B cell (primary cell): ENCODE measurements around the gene GANC. TPM values are rescaled to one million over a fixed set of nuclear protein-coding genes. Genes with fewer than 3 reads are reported as not detected.

Experiments used
- ATAC-seq: fragments of 200-7000 bp; cut with Tn5 transposase; one replicate; pipeline ENCODE4 v1.10.0; 2021; ENCODE audit warnings: low read depth, mild to moderate bottlenecking, moderate number of reproducible peaks, moderate library complexity
- CTCF ChIA-PET: fragments of 350-600 bp; sonication (Branson Sonifier 250); formaldehyde crosslinking; loops from one replicate; lab custom pipeline; 2021; ENCODE audit warnings: antibody characterized with exemption, inconsistent platforms; lab: Charles Lee
- POLR2A ChIA-PET: fragments of 350-600 bp; sonication (Branson Sonifier 250); formaldehyde crosslinking; loops from one replicate; lab custom pipeline; 2021; ENCODE audit warnings: antibody characterized with exemption; lab: Charles Lee
- DNase-seq: peaks from one replicate; pipeline ENCODE4 v3.0.0; 2013
- H2AFZ ChIP-seq: 2 replicates; pipeline ENCODE4 v1.6.1; 2012; ENCODE audit warnings: mild to moderate bottlenecking, low read depth, low read length; ENCODE audit not compliant: insufficient read depth, poor library complexity, severe bottlenecking
- H3K27ac ChIP-seq, 2 donors: 1 replicate in 1 of 2; 2 replicates in 1 of 2; pipeline ENCODE4 v1.5.1; 2012 to 2013; ENCODE audit warnings: low read length in 2 of 2, mild to moderate bottlenecking in 2 of 2, moderate library complexity in 1 of 2
- H3K27me3 ChIP-seq, 4 experiments: fragments of 200-600 bp in 1 of 4; sonication (generic) in 1 of 4; replicated peaks in 1 of 4; 1 replicate in 2 of 4; 2 replicates in 2 of 4; pipeline versions ENCODE4 v1.6.1 to v1.7.0; 2013 to 2016; ENCODE audit warnings: low read length in 3 of 4, mild to moderate bottlenecking in 2 of 4, mixed read lengths in 1 of 4, moderate library complexity in 1 of 4; ENCODE audit not compliant: insufficient read depth in 4 of 4, control insufficient read depth in 3 of 4; ENCODE audit errors: control extremely low read depth in 1 of 4
- H3K36me3 ChIP-seq, 2 experiments: replicated peaks in 1 of 2; 1 replicate in 1 of 2; 2 replicates in 1 of 2; pipeline versions ENCODE4 v1.6.1 to v1.7.1; 2013; ENCODE audit warnings: low read length in 1 of 2; ENCODE audit not compliant: insufficient read depth in 2 of 2, control insufficient read depth in 1 of 2; ENCODE audit errors: control extremely low read depth in 1 of 2, extremely low read depth in 1 of 2
- H3K4me1 ChIP-seq, 2 donors: fragments of 200-600 bp in 1 of 2; sonication (generic) in 1 of 2; 1 replicate in 1 of 2; 2 replicates in 1 of 2; pipeline versions ENCODE4 v1.5.1 to v1.6.1; 2013 to 2017; ENCODE audit warnings: low read length in 2 of 2; ENCODE audit not compliant: control insufficient read depth in 2 of 2, insufficient read depth in 2 of 2
- H3K4me2 ChIP-seq: replicated peaks from 2 replicates; pipeline ENCODE3; 2012; ENCODE audit warnings: mild to moderate bottlenecking, low read depth, low read length; ENCODE audit not compliant: poor library complexity, severe bottlenecking
- H3K4me3 ChIP-seq, 5 experiments: fragments of 200-600 bp in 1 of 5; sonication (generic) in 1 of 5; 1 replicate in 3 of 5; 2 replicates in 2 of 5; pipeline versions ENCODE4 v1.5.1 to v1.7.0; 2011 to 2016; ENCODE audit warnings: low read length in 4 of 5, mild to moderate bottlenecking in 4 of 5, low read depth in 2 of 5, control low read depth in 1 of 5, moderate library complexity in 1 of 5; ENCODE audit not compliant: insufficient read depth in 1 of 5; ENCODE audit errors: control extremely low read depth in 1 of 5, extremely low read depth in 1 of 5
- H3K79me2 ChIP-seq: fragments of 200-600 bp; sonication (generic); one replicate; pipeline ENCODE4 v1.6.0; 2016; ENCODE audit warnings: low read length; ENCODE audit not compliant: control insufficient read depth, insufficient read depth
- H3K9ac ChIP-seq: fragments of 200-600 bp; sonication (generic); 2 replicates; pipeline ENCODE4 v1.6.1; 2017; ENCODE audit warnings: mild to moderate bottlenecking, low read length, moderate library complexity
- H3K9me3 ChIP-seq, 3 donors: one replicate each; pipeline versions ENCODE4 v1.6.1 to v1.7.1; 2013; ENCODE audit warnings: low read length in 2 of 3; ENCODE audit not compliant: control insufficient read depth in 2 of 3, insufficient read depth in 1 of 3; ENCODE audit errors: control extremely low read depth in 1 of 3
- H4K20me1 ChIP-seq: 2 replicates; pipeline ENCODE4 v1.6.0; 2012; ENCODE audit warnings: mild to moderate bottlenecking, low read length; ENCODE audit not compliant: insufficient read depth, control insufficient read depth, poor library complexity, severe bottlenecking
- H3K27ac Mint-ChIP-seq: one replicate; pipeline ENCODE4 v1.8.0; 2021; ENCODE audit warnings: mixed read lengths
- H3K27me3 Mint-ChIP-seq: one replicate; pipeline ENCODE4 v1.8.0; 2021; ENCODE audit warnings: mixed read lengths
- H3K4me1 Mint-ChIP-seq: one replicate; pipeline ENCODE4 v1.8.0; 2021; ENCODE audit warnings: mixed read lengths
- H3K4me3 Mint-ChIP-seq: one replicate; pipeline ENCODE4 v1.8.0; 2021; ENCODE audit warnings: mixed read lengths
- H3K9me3 Mint-ChIP-seq: one replicate; pipeline ENCODE4 v1.8.0; 2022; ENCODE audit warnings: mixed read lengths; ENCODE audit not compliant: insufficient read depth
- EZH2 ChIP-seq: IDR thresholded peaks from 2 replicates; pipeline ENCODE4 v1.6.1; 2012; ENCODE audit warnings: borderline replicate concordance, low read depth, mild to moderate bottlenecking, moderate library complexity, low read length; ENCODE audit not compliant: insufficient read depth, poor library complexity, severe bottlenecking
- WGBS: methylation state at CpG from one replicate; pipeline ENCODE4 v1.1.5; 2013; ENCODE audit warnings: missing lambda C conversion rate; ENCODE audit not compliant: insufficient coverage; 5-methylcytosine and 5-hydroxymethylcytosine counted together
- intact Hi-C: fragments of 100-400 bp; cut with micrococcal nuclease; formaldehyde crosslinking; loops from one replicate; pipeline ENCODE4 v1.10.0; 2022
- polyA plus RNA-seq: library from polyadenylated mRNA; depleted of rRNA; stranded (reverse); fragments of >200 nt; gene quantifications from 2 replicates; pipeline ENCODE4 v1.2.3, GENCODE V29; 2012
- total RNA-seq, 2 donors: library from RNA; stranded (reverse); fragments of 120-200 nt in 1 of 2; gene quantifications; 1 replicate in 1 of 2; 2 replicates in 1 of 2; pipeline versions ENCODE4 v1.2.3 to v1.2.4, GENCODE V29; 2013 to 2022
- TF ChIP-seq, protein P1 (sequence below): fragments of 200-600 bp; IDR thresholded peaks from one replicate; pipeline ENCODE4 v1.8.0; 2022; ENCODE audit warnings: antibody characterized with exemption, mild to moderate bottlenecking

GANC gene
- total and polyA plus RNA-seq, 2 donors (not counting 1 experiment from before 2014, with no cell fraction given), result 43.5 to 122 TPM

DNA sequence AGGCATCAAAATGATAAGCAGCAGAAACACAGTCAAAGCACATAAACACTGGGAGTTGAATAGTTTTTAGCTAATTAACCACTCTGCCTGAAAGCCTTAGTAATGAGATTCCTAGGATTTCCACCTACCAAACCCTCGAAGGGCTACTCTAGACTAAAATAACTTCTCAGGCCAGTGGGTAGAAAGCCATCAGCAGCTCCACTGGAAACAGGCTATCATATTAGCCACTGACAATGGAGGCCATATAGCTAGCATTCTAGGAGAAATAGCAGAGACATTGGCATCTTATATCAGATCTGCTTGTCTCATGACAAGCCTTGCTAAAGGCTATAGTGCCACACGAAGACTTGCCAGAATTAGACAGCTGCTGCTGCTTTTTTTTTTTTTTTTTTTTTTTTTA is 81.8 kb downstream of the GANC start:
- TF ChIP-seq, protein P1, sequence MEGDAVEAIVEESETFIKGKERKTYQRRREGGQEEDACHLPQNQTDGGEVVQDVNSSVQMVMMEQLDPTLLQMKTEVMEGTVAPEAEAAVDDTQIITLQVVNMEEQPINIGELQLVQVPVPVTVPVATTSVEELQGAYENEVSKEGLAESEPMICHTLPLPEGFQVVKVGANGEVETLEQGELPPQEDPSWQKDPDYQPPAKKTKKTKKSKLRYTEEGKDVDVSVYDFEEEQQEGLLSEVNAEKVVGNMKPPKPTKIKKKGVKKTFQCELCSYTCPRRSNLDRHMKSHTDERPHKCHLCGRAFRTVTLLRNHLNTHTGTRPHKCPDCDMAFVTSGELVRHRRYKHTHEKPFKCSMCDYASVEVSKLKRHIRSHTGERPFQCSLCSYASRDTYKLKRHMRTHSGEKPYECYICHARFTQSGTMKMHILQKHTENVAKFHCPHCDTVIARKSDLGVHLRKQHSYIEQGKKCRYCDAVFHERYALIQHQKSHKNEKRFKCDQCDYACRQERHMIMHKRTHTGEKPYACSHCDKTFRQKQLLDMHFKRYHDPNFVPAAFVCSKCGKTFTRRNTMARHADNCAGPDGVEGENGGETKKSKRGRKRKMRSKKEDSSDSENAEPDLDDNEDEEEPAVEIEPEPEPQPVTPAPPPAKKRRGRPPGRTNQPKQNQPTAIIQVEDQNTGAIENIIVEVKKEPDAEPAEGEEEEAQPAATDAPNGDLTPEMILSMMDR, result no peak
- TF ChIP-seq EZH2, result no peak
- Mint-ChIP-seq H3K4me3 (no peak overlapping the region), H3K27me3 (no peaks in the 10 kb centered on the region), H3K9me3 (no peaks in the 10 kb centered on the region), H3K27ac (no peak overlapping the region), H3K4me1 (no peaks in the 10 kb centered on the region)
- no peaks in the 10 kb centered on the region for H3K4me1 ChIP-seq
- WGBS, result 100% methylated on average over 1 of the region's 2 CpGs
- POLR2A ChIA-PET, result no interaction called here
- no peaks in the 10 kb centered on the region for H4K20me1 ChIP-seq
- intact Hi-C loops, result no loop called here
- no peak for DNase-seq
- ATAC-seq, result no peak
- H3K4me3 ChIP-seq, result no peak overlapping the region
- H3K27ac ChIP-seq, result no peak overlapping the region
- no peak overlapping the region for H3K4me2 ChIP-seq
- H3K79me2 ChIP-seq, result no peaks in the 10 kb centered on the region
- CTCF ChIA-PET, result no interaction called here
- H2AFZ ChIP-seq, result no peak overlapping the region
- no peaks in the 10 kb centered on the region for H3K27me3 ChIP-seq
- peaks cover 4 to 65% of the 10 kb centered on the region in 2 experiments for H3K36me3 ChIP-seq
- no peak overlapping the region for H3K9ac ChIP-seq
- H3K9me3 ChIP-seq, result no peaks in the 10 kb centered on the region

DNA sequence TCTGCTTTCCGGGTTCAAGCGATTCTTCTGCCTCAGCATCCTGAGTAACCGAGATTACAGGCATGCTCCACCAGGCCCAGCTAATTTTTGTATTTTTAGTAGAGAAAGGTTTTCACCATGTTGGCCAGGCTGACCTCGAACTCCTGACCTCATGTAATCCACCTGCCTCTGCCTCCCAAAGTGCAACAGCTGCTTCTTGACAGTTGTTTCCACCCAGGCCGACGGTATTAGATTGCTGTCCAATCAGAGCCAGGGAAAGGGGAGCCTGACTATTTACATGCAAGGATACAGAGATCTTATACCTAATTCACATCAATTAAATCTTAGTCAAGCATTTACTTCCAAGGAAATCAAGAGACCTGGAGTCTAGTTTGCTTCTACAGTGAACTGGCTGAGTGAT is 82.3 kb downstream of the GANC start:
- Histone ChIP-seq H3K27me3 (no peaks in the 10 kb centered on the region), H3K9me3 (no peaks in the 10 kb centered on the region), H3K36me3 (peaks cover 4 to 67% of the 10 kb centered on the region in 2 experiments), H3K27ac (no peak overlapping the region), H3K4me2 (no peak overlapping the region), H3K4me1 (no peaks in the 10 kb centered on the region), H3K79me2 (no peaks in the 10 kb centered on the region), H3K4me3 (no peak overlapping the region), H4K20me1 (no peaks in the 10 kb centered on the region), H3K9ac (no peak overlapping the region), H2AFZ (no peak overlapping the region)
- H3K27ac Mint-ChIP-seq, result no peak overlapping the region
- WGBS, result 91% methylated on average over 3 of the region's 6 CpGs
- POLR2A ChIA-PET, result no interaction called here
- ATAC-seq (no peak), DNase-seq (no peak)
- no peak overlapping the region for H3K4me3 Mint-ChIP-seq
- intact Hi-C loops, result no loop called here
- no peaks in the 10 kb centered on the region for H3K4me1 Mint-ChIP-seq
- no peak for TF ChIP-seq EZH2
- TF ChIP-seq, protein P1, result no peak
- no peaks in the 10 kb centered on the region for H3K27me3 Mint-ChIP-seq
- H3K9me3 Mint-ChIP-seq, result no peaks in the 10 kb centered on the region
- CTCF ChIA-PET, result no interaction called here
